ENCODE results near the gene TMEM17. TPM values are rescaled to one million over a fixed set of nuclear protein-coding genes. Genes with fewer than 3 reads are reported as not detected.

The TMEM17 gene
- total and polyA plus RNA-seq, 10 donors, result 0.22 to 2.6 (median 0.69) TPM; not detected in 1

DNA sequence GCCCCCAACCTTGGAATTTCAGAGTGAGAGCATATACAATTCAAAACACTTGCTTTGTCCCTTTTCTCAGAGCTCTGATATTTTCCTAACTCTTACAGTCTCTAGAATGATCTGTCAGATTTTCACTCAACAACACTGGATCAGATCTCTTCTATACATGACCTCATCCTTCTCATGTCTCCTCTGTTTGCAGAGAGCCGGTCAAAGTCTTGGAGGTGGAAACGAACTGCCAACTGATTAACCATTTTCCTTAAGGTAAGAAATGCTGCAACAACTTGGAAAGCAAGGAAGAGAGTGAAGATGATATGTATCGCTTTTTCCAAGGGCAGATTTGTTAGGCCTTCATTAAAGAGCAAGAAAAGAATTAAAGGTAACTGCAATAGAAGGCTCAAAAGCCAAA is 4.9 kb downstream of the TMEM17 start:
- intact Hi-C loops (cut with DNase I; ENCODE audit: low total_unique reads), result no loop called here
- Histone ChIP-seq H3K36me3 (no peaks in the 10 kb centered on the region), H3K27ac (no peak overlapping the region), H3K4me1 (peaks cover 0 to 12% (median 4%) of the 10 kb centered on the region in 6 donors), H3K4me3 (no peak overlapping the region), H3K27me3 (replicated peaks in 1 of 7) (peaks cover 0 to 7% (median 0%) of the 10 kb centered on the region in 7 donors), H3K9me3 (no peaks in the 10 kb centered on the region)
- no peak for DNase-seq
- TF ChIP-seq, protein P1, sequence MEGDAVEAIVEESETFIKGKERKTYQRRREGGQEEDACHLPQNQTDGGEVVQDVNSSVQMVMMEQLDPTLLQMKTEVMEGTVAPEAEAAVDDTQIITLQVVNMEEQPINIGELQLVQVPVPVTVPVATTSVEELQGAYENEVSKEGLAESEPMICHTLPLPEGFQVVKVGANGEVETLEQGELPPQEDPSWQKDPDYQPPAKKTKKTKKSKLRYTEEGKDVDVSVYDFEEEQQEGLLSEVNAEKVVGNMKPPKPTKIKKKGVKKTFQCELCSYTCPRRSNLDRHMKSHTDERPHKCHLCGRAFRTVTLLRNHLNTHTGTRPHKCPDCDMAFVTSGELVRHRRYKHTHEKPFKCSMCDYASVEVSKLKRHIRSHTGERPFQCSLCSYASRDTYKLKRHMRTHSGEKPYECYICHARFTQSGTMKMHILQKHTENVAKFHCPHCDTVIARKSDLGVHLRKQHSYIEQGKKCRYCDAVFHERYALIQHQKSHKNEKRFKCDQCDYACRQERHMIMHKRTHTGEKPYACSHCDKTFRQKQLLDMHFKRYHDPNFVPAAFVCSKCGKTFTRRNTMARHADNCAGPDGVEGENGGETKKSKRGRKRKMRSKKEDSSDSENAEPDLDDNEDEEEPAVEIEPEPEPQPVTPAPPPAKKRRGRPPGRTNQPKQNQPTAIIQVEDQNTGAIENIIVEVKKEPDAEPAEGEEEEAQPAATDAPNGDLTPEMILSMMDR (IDR thresholded peaks at IDR 0.05 in 8 of 11, conservative IDR thresholded peaks at IDR 0.05 in 3 of 11), result no peak
- TF ChIP-seq POLR2A (IDR thresholded peaks at IDR 0.05) (no peak), POLR2AphosphoS5 (IDR thresholded peaks at IDR 0.05) (no peak)
- 90 to 96% (median 93%) methylated on average over 3 of the region's 3 CpGs for WGBS, 5 donors

DNA sequence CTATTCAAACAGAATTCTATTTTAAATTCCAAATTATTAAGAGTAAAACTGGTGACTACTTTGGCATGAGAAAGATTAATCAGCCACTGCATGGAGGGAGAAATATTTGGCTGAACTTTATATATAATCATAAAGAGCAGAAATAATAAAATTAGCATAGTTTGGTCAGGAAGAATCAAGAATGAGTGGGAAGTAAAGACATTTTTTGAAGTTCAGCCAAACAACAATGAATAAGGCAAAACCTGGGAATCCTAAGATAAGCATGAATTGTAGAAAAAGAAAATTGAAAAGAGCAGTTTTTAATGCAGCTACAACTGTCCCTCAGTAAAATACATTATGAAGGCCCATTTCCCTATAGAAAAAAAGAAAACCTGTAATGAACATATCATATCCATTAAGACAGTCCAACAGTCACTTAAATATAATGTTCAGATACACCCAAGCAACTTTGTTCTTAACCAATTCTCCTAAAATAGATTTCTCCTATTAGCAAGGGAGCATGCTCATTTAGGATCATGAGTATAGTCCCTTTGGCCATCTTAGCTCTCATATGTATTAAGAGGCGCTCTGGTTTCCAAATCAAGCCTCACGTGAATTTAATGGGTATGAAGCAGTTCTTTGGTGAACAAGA is 6.5 kb downstream of the TMEM17 start:
- Histone ChIP-seq H3K4me3 (no peak overlapping the region), H3K27ac (no peak overlapping the region), H3K27me3 (replicated peaks in 1 of 7) (no peaks in the 10 kb centered on the region), H3K9me3 (no peaks in the 10 kb centered on the region), H3K4me1 (no peaks in the 10 kb centered on the region), H3K36me3 (no peaks in the 10 kb centered on the region)
- intact Hi-C loops (cut with DNase I; ENCODE audit: low total_unique reads), result no loop called here
- DNase-seq, result no peak
- TF ChIP-seq POLR2A (IDR thresholded peaks at IDR 0.05) (no peak), POLR2AphosphoS5 (IDR thresholded peaks at IDR 0.05) (no peak)
- TF ChIP-seq, protein P1 (IDR thresholded peaks at IDR 0.05 in 8 of 11, conservative IDR thresholded peaks at IDR 0.05 in 3 of 11), result no peak
- WGBS, 5 donors, result 77 to 94% (median 89%) methylated on average over 2 of the region's 2 CpGs

DNA sequence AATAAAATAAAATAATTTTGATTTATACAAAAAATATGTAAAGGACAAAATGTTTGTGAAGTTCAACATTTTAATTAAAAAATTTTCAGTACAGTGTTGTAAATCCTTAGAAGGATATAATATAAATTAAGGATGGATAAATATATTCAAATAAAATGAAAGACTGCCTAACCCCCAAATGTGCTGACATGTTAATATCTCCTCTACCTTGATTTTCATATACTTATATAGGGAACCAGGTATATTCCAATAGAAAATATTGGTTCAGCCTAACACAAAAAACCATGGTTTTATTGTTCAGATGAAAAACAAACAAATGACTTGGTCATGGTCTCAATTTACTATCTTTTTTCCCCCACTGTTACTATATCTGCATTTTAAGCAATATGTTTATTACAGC is 7.3 kb downstream of the TMEM17 start:
- H3K9me3 ChIP-seq, result no peaks in the 10 kb centered on the region
- H3K27me3 ChIP-seq (replicated peaks in 1 of 7), result no peaks in the 10 kb centered on the region
- intact Hi-C loops (cut with DNase I; ENCODE audit: low total_unique reads), result no loop called here
- TF ChIP-seq POLR2AphosphoS5 (IDR thresholded peaks at IDR 0.05) (no peak), POLR2A (IDR thresholded peaks at IDR 0.05) (no peak)
- TF ChIP-seq, protein P1 (IDR thresholded peaks at IDR 0.05 in 8 of 11, conservative IDR thresholded peaks at IDR 0.05 in 3 of 11), result no peak
- no peak for DNase-seq
- no peaks in the 10 kb centered on the region for H3K36me3 ChIP-seq
- no peak overlapping the region for H3K27ac ChIP-seq
- no peaks in the 10 kb centered on the region for H3K4me1 ChIP-seq
- H3K4me3 ChIP-seq, result no peak overlapping the region

DNA sequence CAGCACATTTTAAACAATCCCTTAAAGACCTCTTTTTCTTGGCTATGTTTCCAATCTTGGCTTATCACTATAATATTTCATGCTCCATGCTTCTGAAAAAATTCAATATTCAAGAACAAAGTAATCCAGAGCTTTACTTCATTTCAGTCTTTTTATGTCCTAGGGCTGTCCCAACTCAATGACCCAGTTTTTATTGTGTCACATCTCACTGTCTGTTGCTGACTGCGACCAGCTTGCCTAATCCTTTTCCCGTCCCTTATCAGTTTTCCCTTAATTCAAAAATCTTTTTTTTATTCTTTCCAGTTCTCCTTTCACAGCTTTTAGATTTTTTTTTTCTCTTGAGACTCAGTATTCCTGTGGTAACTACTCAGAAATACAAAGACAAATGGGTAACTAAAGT is 10.2 kb downstream of the TMEM17 start:
- no peak overlapping the region for H3K27ac ChIP-seq
- WGBS, 5 donors, result 36 to 72% (median 49%) methylated on average over 2 of the region's 2 CpGs

More for the DNA sequence above, 10.2 kb downstream of the TMEM17 start:
- H3K27me3 ChIP-seq (replicated peaks in 1 of 7), result no peaks in the 10 kb centered on the region
- no peaks in the 10 kb centered on the region for H3K9me3 ChIP-seq
- no peak for DNase-seq
- TF ChIP-seq POLR2A (IDR thresholded peaks at IDR 0.05) (no peak), POLR2AphosphoS5 (IDR thresholded peaks at IDR 0.05) (no peak)
- TF ChIP-seq, protein P1 (IDR thresholded peaks at IDR 0.05 in 8 of 11, conservative IDR thresholded peaks at IDR 0.05 in 3 of 11), result no peak
- no peak overlapping the region for H3K4me3 ChIP-seq
- intact Hi-C loops (cut with DNase I; ENCODE audit: low total_unique reads), result no loop called here
- no peaks in the 10 kb centered on the region for H3K36me3 ChIP-seq
- H3K4me1 ChIP-seq, result no peaks in the 10 kb centered on the region

Data from spleen (tissue), 11 donors.